K562 (cell line): ENCODE results near the gene MRAS. TPM values are rescaled to one million over a fixed set of nuclear protein-coding genes. Genes with fewer than 3 reads are reported as not detected.

Experiments
- ATAC-seq: fragments of 200-7000 bp; cut with Tn5 transposase; 3 replicates; pipeline ENCODE4 v1.9.1; 2020; ENCODE audit warnings: moderate library complexity
- BruUV-seq: library from RNA; stranded (reverse); fragments of 400-500 nt; replicated peaks from 2 replicates; lab custom pipeline; 2021; lab: Mats Ljungman, UMichigan
- CTCF ChIA-PET: fragments of 300-600 bp; formaldehyde crosslinking; extraction: SDS; loops from one replicate; lab custom pipeline; 2021; ENCODE audit warnings: low intra/inter-chr PET ratio; lab: Yijun Ruan, JAX
- POLR2A ChIA-PET: fragments of 300-600, 350-650 bp; sonication (Branson Sonifier 250); formaldehyde crosslinking; extraction: SDS; loops from one replicate; lab custom pipeline; 2021; ENCODE audit warnings: antibody characterized with exemption, inconsistent platforms; lab: Yijun Ruan, JAX
- DNase-seq, 4 experiments: peaks; one replicate each; pipeline versions ENCODE4 v3.0.0 to v3.0.0-alpha.2; 2011 to 2018; ENCODE audit warnings: low spot score in 3 of 4, mixed read lengths in 3 of 4; ENCODE audit errors: extremely low read depth in 1 of 4
- FAIRE-seq: peaks from 2 replicates; lab custom pipeline; 2011; peaks lifted over from hg19 to GRCh38; lab: Jason Lieb, UNC
- H2AFZ ChIP-seq: 2 replicates; pipeline ENCODE4 v1.6.0; 2011; ENCODE audit warnings: low read depth, low read length, control low read depth, inconsistent platforms
- H3K27ac ChIP-seq: fragments of 200-600 bp; 3 replicates; pipeline ENCODE4 v1.8.0; 2011; ENCODE audit warnings: low read depth, mild to moderate bottlenecking, control low read depth, inconsistent platforms, low read length, moderate library complexity, mixed read lengths; ENCODE audit errors: extremely low read depth
- H3K27me3 ChIP-seq, 2 experiments: fragments of 300-600 bp in 1 of 2; 2 replicates in 1 of 2; 3 replicates in 1 of 2; pipeline versions ENCODE4 v1.6.0 to v1.8.0; 2011; ENCODE audit warnings: inconsistent platforms in 2 of 2, low read length in 2 of 2, mild to moderate bottlenecking in 1 of 2, mixed read lengths in 1 of 2, moderate library complexity in 1 of 2; ENCODE audit not compliant: control insufficient read depth in 2 of 2, insufficient read depth in 2 of 2
- H3K36me3 ChIP-seq: fragments of 300-600 bp; 3 replicates; pipeline ENCODE4 v1.8.0; 2011; ENCODE audit warnings: mild to moderate bottlenecking, low read length, inconsistent platforms; ENCODE audit not compliant: control insufficient read depth, insufficient read depth
- H3K4me1 ChIP-seq, 2 experiments: fragments of 200-600 bp in 1 of 2; replicated peaks in 1 of 2; 2 replicates in 1 of 2; 3 replicates in 1 of 2; pipeline versions ENCODE4 v1.5.1 to v1.8.0; 2011; ENCODE audit warnings: inconsistent platforms in 2 of 2, low read length in 2 of 2, mild to moderate bottlenecking in 1 of 2, mixed read lengths in 1 of 2, moderate library complexity in 1 of 2; ENCODE audit not compliant: control insufficient read depth in 2 of 2, insufficient read depth in 2 of 2
- H3K4me2 ChIP-seq: 2 replicates; pipeline ENCODE4 v1.6.1; 2011; ENCODE audit warnings: low read length, control low read depth, inconsistent platforms, mixed read lengths; ENCODE audit not compliant: insufficient read depth
- H3K4me3 ChIP-seq: fragments of 200-600 bp; sonication (generic), shearing (Covaris generic); 2 replicates; pipeline ENCODE4 v1.5.1; 2016; ENCODE audit warnings: control low read depth, inconsistent platforms
- H3K79me2 ChIP-seq: fragments of 200-600 bp; 3 replicates; pipeline ENCODE4 v1.8.0; 2011; ENCODE audit warnings: low read length, inconsistent platforms; ENCODE audit not compliant: control insufficient read depth, insufficient read depth
- H3K9ac ChIP-seq, 2 experiments: 2 replicates each; pipeline versions ENCODE4 v1.6.0 to v1.6.1; 2011; ENCODE audit warnings: low read depth in 2 of 2, low read length in 2 of 2, control low read depth in 1 of 2, inconsistent platforms in 1 of 2, mild to moderate bottlenecking in 1 of 2, mixed read lengths in 1 of 2; ENCODE audit not compliant: insufficient read depth in 1 of 2
- H3K9me1 ChIP-seq: one replicate; pipeline ENCODE4 v1.6.0; 2011; ENCODE audit warnings: inconsistent platforms, mild to moderate bottlenecking, low read length, moderate library complexity; ENCODE audit not compliant: control insufficient read depth, insufficient read depth
- H3K9me3 ChIP-seq: replicated peaks from 2 replicates; pipeline ENCODE4 v1.5.1; 2011; ENCODE audit warnings: low read depth, low read length, inconsistent platforms; ENCODE audit not compliant: control insufficient read depth, insufficient read depth
- H4K20me1 ChIP-seq: replicated peaks from 2 replicates; pipeline ENCODE4 v1.6.1; 2011; ENCODE audit warnings: low read length, inconsistent platforms, mixed read lengths; ENCODE audit not compliant: control insufficient read depth, insufficient read depth
- ETS2 ChIP-seq: IDR thresholded peaks from 2 replicates; pipeline ENCODE4 v1.6.1; 2016; ENCODE audit warnings: borderline replicate concordance, missing genetic modification characterization, mild to moderate bottlenecking, moderate library complexity, missing compliant biosample characterization; ENCODE audit not compliant: poor library complexity, severe bottlenecking
- KAT7 ChIP-seq: sonication (generic); formaldehyde crosslinking; IDR thresholded peaks from 2 replicates; pipeline ENCODE4 v1.8.0; 2022; ENCODE audit warnings: missing genetic modification reagents, mild to moderate bottlenecking, borderline replicate concordance
- MXI1 ChIP-seq: IDR thresholded peaks from 2 replicates; pipeline ENCODE4 v1.6.1; 2011; ENCODE audit warnings: low read depth, mild to moderate bottlenecking, improper control_type of control experiment, low read length
- SNRNP70 ChIP-seq: fragments of 200-400 bp; formaldehyde crosslinking; optimal IDR thresholded peaks from 2 replicates; pipeline ENCODE3; 2017; ENCODE audit warnings: low read depth, low read length
- SREBF1 ChIP-seq: fragments of 150-350 bp; IDR thresholded peaks from 2 replicates; pipeline ENCODE4 v1.6.1; 2014; ENCODE audit warnings: antibody characterized with exemption, low read depth, low read length, borderline replicate concordance
- WGBS: fragments of 100-300 bp; shearing (Covaris generic); methylation state at CpG from one replicate; pipeline ENCODE4 v1.1.6; 2016; ENCODE audit warnings: low coverage, mixed read lengths; ENCODE audit not compliant: insufficient coverage; ENCODE audit errors: missing lambda C conversion rate; 5-methylcytosine and 5-hydroxymethylcytosine counted together
- in situ Hi-C: fragments of 300-500 bp; cut with MboI; formaldehyde crosslinking; loops from 4 replicates; pipeline ENCODE4 v1.15.0; 2018; ENCODE audit warnings: inconsistent platforms, mixed read lengths
- intact Hi-C: fragments of 100-400 bp; cut with micrococcal nuclease; formaldehyde crosslinking; loops from 2 replicates; pipeline ENCODE4 v1.14.2; 2022
- polyA plus RNA-seq, 8 experiments: library from polyadenylated mRNA; depleted of rRNA in 4 of 8; stranded (reverse) in 5 of 8; unstranded in 3 of 8; fragments of >200 nt; fragmentation: Nextera tagmentation in 2 of 8; fragmentation: Illumina TruSeq in 1 of 8; extraction: Ambion mirVana in 2 of 8; extraction: Trizol in 1 of 8; gene quantifications; 2 replicates each; pipeline versions ENCODE4 v1.2.1 to v1.2.3, GENCODE V29; 2011 to 2014; ENCODE audit warnings: inconsistent platforms in 1 of 8, missing spikeins in 1 of 8
- total RNA-seq, 7 experiments: library from RNA; depleted of rRNA in 6 of 7; stranded (reverse); fragments of >200 nt in 6 of 7; fragmentation: Illumina TruSeq in 2 of 7; extraction: Trizol in 2 of 7; gene quantifications; 2 replicates each; pipeline versions ENCODE4 v1.2.1 to v1.2.3, GENCODE V29; 2011 to 2021; ENCODE audit warnings: low replicate concordance in 1 of 7
- TF ChIP-seq, protein P1 (sequence below): fragments of 250-450 bp; sonication (Bioruptor Pico); IDR thresholded peaks from 2 replicates; pipeline ENCODE4 v1.4.0; 2020; ENCODE audit warnings: mild to moderate bottlenecking, moderate library complexity, borderline replicate concordance
- TF ChIP-seq, protein P2 (sequence below): fragments of 450-650 bp; formaldehyde crosslinking; IDR thresholded peaks from 2 replicates; pipeline ENCODE4 v1.4.0; 2020; ENCODE audit warnings: mild to moderate bottlenecking, moderate library complexity
- TF ChIP-seq, protein P3 (sequence below), 3 experiments: fragments of 200-800 bp in 1 of 3; fragments of 250-450 bp in 1 of 3; fragments of 450-650 bp in 1 of 3; sonication (Bioruptor Pico) in 1 of 3; sonication (Bioruptor generic) in 1 of 3; formaldehyde crosslinking in 1 of 3; IDR thresholded peaks; 2 replicates each; pipeline versions ENCODE4 v1.6.1 to v1.8.0; 2016 to 2022; ENCODE audit warnings: mild to moderate bottlenecking in 2 of 3, missing genetic modification characterization in 2 of 3, missing compliant biosample characterization in 1 of 3, moderate library complexity in 1 of 3

The MRAS gene
- total and polyA plus RNA-seq, 9 of the 15 experiments (the other 6 are each of a cell fraction or from before 2014, with no cell fraction given): 1.5 to 10.0 (median 5.0) TPM

DNA sequence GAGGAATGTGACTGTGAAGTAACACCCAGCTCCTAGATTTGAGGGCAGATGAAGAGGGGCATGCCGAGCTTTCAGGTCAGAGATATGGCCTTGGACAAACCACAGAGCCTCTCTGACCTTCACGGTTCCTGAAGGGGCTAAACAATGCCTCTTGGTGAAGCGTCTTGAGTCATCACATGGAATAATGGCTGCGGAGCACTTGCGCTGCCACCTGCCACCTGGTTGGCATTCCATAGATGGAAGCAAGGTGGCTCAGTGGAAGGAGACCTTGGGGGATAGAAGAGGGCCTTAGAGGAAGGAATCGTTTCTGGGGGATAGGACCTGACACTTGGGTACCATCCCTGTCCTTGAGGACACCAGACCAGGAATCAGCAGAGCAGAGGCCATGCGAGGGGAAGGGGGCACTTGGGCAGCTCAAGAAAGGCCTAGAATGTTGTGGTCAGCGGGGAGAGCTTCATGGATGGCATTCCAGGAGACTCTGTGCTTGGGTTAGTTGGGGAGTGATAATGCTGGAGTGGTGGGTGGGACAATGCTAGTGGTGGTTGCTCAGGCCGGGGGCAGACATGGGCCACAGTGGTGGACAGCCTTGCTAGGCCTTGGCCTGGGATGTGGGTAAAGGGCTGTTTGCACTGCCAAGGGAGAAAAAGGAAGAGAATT is 12.6 kb downstream of the MRAS start:
- 20% methylated on average over 9 of the region's 9 CpGs for WGBS
- H3K4me2 ChIP-seq: no peak overlapping the region
- no peak overlapping the region for H3K27ac ChIP-seq
- no peaks in the 10 kb centered on the region for H4K20me1 ChIP-seq
- H3K27me3 ChIP-seq: peaks cover 0 to 16% of the 10 kb centered on the region in 2 experiments; a peak in 3 of 5 replicates
- H3K79me2 ChIP-seq: no peaks in the 10 kb centered on the region
- no peak overlapping the region for H2AFZ ChIP-seq
- no peak for DNase-seq
- no peaks in the 10 kb centered on the region for H3K9me3 ChIP-seq
- H3K4me3 ChIP-seq: no peak overlapping the region
- FAIRE-seq: no peak
- no TSS peak for BruUV-seq
- H3K36me3 ChIP-seq: no peaks in the 10 kb centered on the region
- in situ Hi-C loops: no loop called here
- no peak for ATAC-seq
- ChIA-PET CTCF (no interaction called here), POLR2A (no interaction called here)
- peaks cover 4% of the 10 kb centered on the region for H3K9me1 ChIP-seq
- H3K4me1 ChIP-seq: no peaks in the 10 kb centered on the region; a peak in 1 of 5 replicates
- intact Hi-C loops: no loop called here
- H3K9ac ChIP-seq: no peak overlapping the region
- TF ChIP-seq KAT7 (CRISPR knock-in tag): no peak
- TF ChIP-seq, protein P1, sequence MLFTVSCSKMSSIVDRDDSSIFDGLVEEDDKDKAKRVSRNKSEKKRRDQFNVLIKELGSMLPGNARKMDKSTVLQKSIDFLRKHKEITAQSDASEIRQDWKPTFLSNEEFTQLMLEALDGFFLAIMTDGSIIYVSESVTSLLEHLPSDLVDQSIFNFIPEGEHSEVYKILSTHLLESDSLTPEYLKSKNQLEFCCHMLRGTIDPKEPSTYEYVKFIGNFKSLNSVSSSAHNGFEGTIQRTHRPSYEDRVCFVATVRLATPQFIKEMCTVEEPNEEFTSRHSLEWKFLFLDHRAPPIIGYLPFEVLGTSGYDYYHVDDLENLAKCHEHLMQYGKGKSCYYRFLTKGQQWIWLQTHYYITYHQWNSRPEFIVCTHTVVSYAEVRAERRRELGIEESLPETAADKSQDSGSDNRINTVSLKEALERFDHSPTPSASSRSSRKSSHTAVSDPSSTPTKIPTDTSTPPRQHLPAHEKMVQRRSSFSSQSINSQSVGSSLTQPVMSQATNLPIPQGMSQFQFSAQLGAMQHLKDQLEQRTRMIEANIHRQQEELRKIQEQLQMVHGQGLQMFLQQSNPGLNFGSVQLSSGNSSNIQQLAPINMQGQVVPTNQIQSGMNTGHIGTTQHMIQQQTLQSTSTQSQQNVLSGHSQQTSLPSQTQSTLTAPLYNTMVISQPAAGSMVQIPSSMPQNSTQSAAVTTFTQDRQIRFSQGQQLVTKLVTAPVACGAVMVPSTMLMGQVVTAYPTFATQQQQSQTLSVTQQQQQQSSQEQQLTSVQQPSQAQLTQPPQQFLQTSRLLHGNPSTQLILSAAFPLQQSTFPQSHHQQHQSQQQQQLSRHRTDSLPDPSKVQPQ (CRISPR knock-in tag): no peak
- no peak for TF ChIP-seq MXI1
- TF ChIP-seq ETS2 (tag): no peak
- TF ChIP-seq SREBF1: no peak
- TF ChIP-seq, protein P2, sequence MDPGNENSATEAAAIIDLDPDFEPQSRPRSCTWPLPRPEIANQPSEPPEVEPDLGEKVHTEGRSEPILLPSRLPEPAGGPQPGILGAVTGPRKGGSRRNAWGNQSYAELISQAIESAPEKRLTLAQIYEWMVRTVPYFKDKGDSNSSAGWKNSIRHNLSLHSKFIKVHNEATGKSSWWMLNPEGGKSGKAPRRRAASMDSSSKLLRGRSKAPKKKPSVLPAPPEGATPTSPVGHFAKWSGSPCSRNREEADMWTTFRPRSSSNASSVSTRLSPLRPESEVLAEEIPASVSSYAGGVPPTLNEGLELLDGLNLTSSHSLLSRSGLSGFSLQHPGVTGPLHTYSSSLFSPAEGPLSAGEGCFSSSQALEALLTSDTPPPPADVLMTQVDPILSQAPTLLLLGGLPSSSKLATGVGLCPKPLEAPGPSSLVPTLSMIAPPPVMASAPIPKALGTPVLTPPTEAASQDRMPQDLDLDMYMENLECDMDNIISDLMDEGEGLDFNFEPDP (CRISPR knock-in tag): no peak
- no peak for TF ChIP-seq SNRNP70
- TF ChIP-seq, protein P3, sequence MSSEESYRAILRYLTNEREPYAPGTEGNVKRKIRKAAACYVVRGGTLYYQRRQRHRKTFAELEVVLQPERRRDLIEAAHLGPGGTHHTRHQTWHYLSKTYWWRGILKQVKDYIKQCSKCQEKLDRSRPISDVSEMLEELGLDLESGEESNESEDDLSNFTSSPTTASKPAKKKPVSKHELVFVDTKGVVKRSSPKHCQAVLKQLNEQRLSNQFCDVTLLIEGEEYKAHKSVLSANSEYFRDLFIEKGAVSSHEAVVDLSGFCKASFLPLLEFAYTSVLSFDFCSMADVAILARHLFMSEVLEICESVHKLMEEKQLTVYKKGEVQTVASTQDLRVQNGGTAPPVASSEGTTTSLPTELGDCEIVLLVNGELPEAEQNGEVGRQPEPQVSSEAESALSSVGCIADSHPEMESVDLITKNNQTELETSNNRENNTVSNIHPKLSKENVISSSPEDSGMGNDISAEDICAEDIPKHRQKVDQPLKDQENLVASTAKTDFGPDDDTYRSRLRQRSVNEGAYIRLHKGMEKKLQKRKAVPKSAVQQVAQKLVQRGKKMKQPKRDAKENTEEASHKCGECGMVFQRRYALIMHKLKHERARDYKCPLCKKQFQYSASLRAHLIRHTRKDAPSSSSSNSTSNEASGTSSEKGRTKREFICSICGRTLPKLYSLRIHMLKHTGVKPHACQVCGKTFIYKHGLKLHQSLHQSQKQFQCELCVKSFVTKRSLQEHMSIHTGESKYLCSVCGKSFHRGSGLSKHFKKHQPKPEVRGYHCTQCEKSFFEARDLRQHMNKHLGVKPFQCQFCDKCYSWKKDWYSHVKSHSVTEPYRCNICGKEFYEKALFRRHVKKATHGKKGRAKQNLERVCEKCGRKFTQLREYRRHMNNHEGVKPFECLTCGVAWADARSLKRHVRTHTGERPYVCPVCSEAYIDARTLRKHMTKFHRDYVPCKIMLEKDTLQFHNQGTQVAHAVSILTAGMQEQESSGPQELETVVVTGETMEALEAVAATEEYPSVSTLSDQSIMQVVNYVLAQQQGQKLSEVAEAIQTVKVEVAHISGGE (CRISPR knock-in tag; IDR thresholded peaks at IDR 0.05): no peak
